HL-60 (cell line): ENCODE results near the gene NDUFAF8.
A peak's percentile ranks its signal among the peaks of the same experiment; 100 is the strongest.

Experiments used
- DNase-seq, 2 experiments: peaks; one replicate each; pipeline ENCODE4 v3.0.0-alpha.2; 2010 to 2020; ENCODE audit warnings: low read depth in 1 of 2, low spot score in 1 of 2
- H3K27ac ChIP-seq: fragments of 250-450 bp; sonication (Bioruptor Pico); replicated peaks from 2 replicates; pipeline ENCODE4 v1.5.1; 2020; ENCODE audit warnings: mild to moderate bottlenecking, moderate library complexity
- H3K27me3 ChIP-seq: fragments of 250-450 bp; sonication (Bioruptor Pico); 2 replicates; pipeline ENCODE4 v1.5.1; 2021; ENCODE audit warnings: mild to moderate bottlenecking, moderate library complexity; ENCODE audit not compliant: insufficient read depth, poor library complexity, severe bottlenecking
- H3K4me3 ChIP-seq: replicated peaks from 2 replicates; pipeline ENCODE4 v1.5.1; 2011; ENCODE audit warnings: mild to moderate bottlenecking, control low read depth, low read length; ENCODE audit not compliant: insufficient read depth
- CTCF ChIP-seq: IDR thresholded peaks from one replicate; pipeline ENCODE4 v1.5.1; 2011; ENCODE audit warnings: low read length, control low read depth, inconsistent platforms; ENCODE audit not compliant: insufficient read depth
- GABPA ChIP-seq: IDR thresholded peaks from 2 replicates; pipeline ENCODE4 v1.6.1; 2012; ENCODE audit warnings: low read depth
- POLR2AphosphoS5 ChIP-seq: IDR thresholded peaks from 2 replicates; pipeline ENCODE4 v1.6.1; 2012; ENCODE audit warnings: low read depth
- REST ChIP-seq: IDR thresholded peaks from 2 replicates; pipeline ENCODE4 v1.6.1; 2012; ENCODE audit warnings: low read depth; ENCODE audit not compliant: insufficient replicate concordance
- SPI1 ChIP-seq: IDR thresholded peaks from 2 replicates; pipeline ENCODE4 v1.6.1; 2012; ENCODE audit warnings: low read depth, mild to moderate bottlenecking, borderline replicate concordance

NDUFAF8 gene

GRCh38 chr17:81272616-81273015 lies 33.5 kb downstream of the NDUFAF8 start:
- TF ChIP-seq REST (no peak), GABPA (peak; percentile 39), CTCF (no peak), SPI1 (no peak), POLR2AphosphoS5 (0 out of 2 replicates have a peak, but pooled peaks have one; percentile 23)
- peak overlapping the region; percentile 61 for H3K27ac ChIP-seq
- peak in 1 of 2 experiments; percentile 26 for DNase-seq
- no peak overlapping the region for H3K4me3 ChIP-seq
- H3K27me3 ChIP-seq, result no peaks in the 10 kb centered on the region

GRCh38 chr17:81273698-81274470 lies 34.8 kb downstream of the NDUFAF8 start:
- no peak for TF ChIP-seq CTCF
- TF ChIP-seq GABPA, result no peak
- TF ChIP-seq POLR2AphosphoS5, result no peak
- TF ChIP-seq REST, result no peak
- TF ChIP-seq SPI1, result no peak
- H3K4me3 ChIP-seq, result no peak overlapping the region
- no peak for DNase-seq
- no peaks in the 10 kb centered on the region for H3K27me3 ChIP-seq
- no peak overlapping the region for H3K27ac ChIP-seq

DNA sequence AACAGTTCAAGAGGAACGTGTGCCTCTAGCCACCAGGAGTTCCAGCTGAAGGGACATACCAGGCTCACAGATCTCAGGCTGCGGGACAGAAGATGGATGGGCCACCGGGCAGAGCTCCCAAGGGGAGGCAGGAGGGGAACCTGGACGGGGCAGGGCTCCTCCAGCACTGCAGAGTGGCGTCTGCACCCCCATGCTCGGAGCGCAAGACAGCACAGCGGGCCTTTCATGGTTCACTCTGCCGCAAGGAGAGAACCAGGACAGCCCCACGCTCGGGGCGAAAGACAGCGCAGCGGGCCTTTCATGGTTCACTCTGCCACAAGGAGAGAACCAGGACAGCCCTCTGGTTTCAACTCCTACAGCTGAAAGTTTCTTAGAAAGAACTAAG lies 35.3 kb downstream of the NDUFAF8 start:
- Histone ChIP-seq H3K27me3 (no peaks in the 10 kb centered on the region), H3K4me3 (no peak overlapping the region), H3K27ac (no peak overlapping the region)
- DNase-seq, result no peak
- TF ChIP-seq POLR2AphosphoS5 (no peak), GABPA (no peak), SPI1 (no peak), CTCF (no peak), REST (no peak)
